HL-60 (cell line): Measurements from ENCODE around the gene CASTOR2.

Experiments used
- DNase-seq, 2 experiments: peaks; one replicate each; pipeline ENCODE4 v3.0.0-alpha.2; 2010 to 2020; ENCODE audit warnings: low read depth in 1 of 2, low spot score in 1 of 2
- H3K27ac ChIP-seq: fragments of 250-450 bp; sonication (Bioruptor Pico); replicated peaks from 2 replicates; pipeline ENCODE4 v1.5.1; 2020; ENCODE audit warnings: mild to moderate bottlenecking, moderate library complexity
- H3K27me3 ChIP-seq: fragments of 250-450 bp; sonication (Bioruptor Pico); 2 replicates; pipeline ENCODE4 v1.5.1; 2021; ENCODE audit warnings: mild to moderate bottlenecking, moderate library complexity; ENCODE audit not compliant: insufficient read depth, poor library complexity, severe bottlenecking
- H3K4me3 ChIP-seq: replicated peaks from 2 replicates; pipeline ENCODE4 v1.5.1; 2011; ENCODE audit warnings: mild to moderate bottlenecking, control low read depth, low read length; ENCODE audit not compliant: insufficient read depth
- GABPA ChIP-seq: IDR thresholded peaks from 2 replicates; pipeline ENCODE4 v1.6.1; 2012; ENCODE audit warnings: low read depth
- POLR2AphosphoS5 ChIP-seq: IDR thresholded peaks from 2 replicates; pipeline ENCODE4 v1.6.1; 2012; ENCODE audit warnings: low read depth
- REST ChIP-seq: IDR thresholded peaks from 2 replicates; pipeline ENCODE4 v1.6.1; 2012; ENCODE audit warnings: low read depth; ENCODE audit not compliant: insufficient replicate concordance
- SPI1 ChIP-seq: IDR thresholded peaks from 2 replicates; pipeline ENCODE4 v1.6.1; 2012; ENCODE audit warnings: low read depth, mild to moderate bottlenecking, borderline replicate concordance
- TF ChIP-seq, protein P1 (sequence below): IDR thresholded peaks from one replicate; pipeline ENCODE4 v1.5.1; 2011; ENCODE audit warnings: low read length, control low read depth, inconsistent platforms; ENCODE audit not compliant: insufficient read depth

The CASTOR2 gene

DNA sequence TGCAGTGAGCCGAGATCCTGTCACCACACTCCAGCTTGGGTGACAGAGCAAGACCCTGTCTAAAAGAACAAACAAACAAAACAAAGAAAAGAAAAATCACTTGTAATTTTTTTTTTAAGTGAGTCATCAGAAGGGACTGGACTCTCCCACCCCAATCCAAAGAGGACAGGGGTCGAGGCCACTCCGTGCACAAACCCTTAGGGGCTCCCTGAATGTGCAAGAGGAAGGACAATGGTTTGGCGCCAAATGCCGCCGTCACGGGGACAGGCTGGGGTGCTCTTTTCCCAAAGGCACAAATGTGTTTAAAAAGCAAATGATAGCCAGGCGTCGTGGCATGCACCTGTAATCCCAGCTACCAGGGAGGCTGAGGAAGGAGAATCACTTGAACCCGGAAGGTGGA is 85.3 kb downstream of the CASTOR2 start:
- TF ChIP-seq SPI1 (no peak), GABPA (no peak), REST (no peak), POLR2AphosphoS5 (no peak)
- TF ChIP-seq, protein P1, sequence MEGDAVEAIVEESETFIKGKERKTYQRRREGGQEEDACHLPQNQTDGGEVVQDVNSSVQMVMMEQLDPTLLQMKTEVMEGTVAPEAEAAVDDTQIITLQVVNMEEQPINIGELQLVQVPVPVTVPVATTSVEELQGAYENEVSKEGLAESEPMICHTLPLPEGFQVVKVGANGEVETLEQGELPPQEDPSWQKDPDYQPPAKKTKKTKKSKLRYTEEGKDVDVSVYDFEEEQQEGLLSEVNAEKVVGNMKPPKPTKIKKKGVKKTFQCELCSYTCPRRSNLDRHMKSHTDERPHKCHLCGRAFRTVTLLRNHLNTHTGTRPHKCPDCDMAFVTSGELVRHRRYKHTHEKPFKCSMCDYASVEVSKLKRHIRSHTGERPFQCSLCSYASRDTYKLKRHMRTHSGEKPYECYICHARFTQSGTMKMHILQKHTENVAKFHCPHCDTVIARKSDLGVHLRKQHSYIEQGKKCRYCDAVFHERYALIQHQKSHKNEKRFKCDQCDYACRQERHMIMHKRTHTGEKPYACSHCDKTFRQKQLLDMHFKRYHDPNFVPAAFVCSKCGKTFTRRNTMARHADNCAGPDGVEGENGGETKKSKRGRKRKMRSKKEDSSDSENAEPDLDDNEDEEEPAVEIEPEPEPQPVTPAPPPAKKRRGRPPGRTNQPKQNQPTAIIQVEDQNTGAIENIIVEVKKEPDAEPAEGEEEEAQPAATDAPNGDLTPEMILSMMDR = no peak
- Histone ChIP-seq H3K27ac (no peak overlapping the region), H3K4me3 (no peak overlapping the region), H3K27me3 (no peaks in the 10 kb centered on the region)
- DNase-seq = no peak

DNA sequence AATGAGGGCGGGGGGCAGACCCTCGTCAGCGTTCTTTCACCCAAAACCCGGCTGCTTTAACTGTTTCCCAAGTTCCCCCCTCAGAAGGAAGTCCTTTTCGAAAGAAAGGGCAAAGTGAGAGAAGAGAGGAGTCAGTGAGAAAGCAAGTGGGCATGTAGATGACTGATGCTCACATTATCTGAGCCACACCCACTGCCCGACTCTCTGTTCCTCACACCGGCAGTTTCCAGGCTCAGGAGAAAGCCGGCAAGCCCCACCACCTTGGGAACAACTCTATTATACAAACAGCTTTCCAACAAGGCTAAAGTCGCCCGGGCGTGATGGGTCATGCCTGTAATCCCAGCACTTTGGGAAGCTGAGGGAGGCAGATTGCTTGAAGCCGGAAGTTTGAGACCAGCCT is 86.0 kb downstream of the CASTOR2 start:
- Histone ChIP-seq H3K27me3 (no peaks in the 10 kb centered on the region), H3K27ac (no peak overlapping the region)
- DNase-seq = no peak

GRCh38 chr7:75054744-75055143 is 90.2 kb downstream of the CASTOR2 start:
- Histone ChIP-seq H3K4me3 (no peak overlapping the region), H3K27ac (no peak overlapping the region), H3K27me3 (no peaks in the 10 kb centered on the region)
- TF ChIP-seq, protein P1 = no peak
- TF ChIP-seq SPI1 (no peak), POLR2AphosphoS5 (no peak), REST (no peak), GABPA (no peak)
- no peak for DNase-seq

More for the DNA sequence above, 86.0 kb downstream of the CASTOR2 start:
- H3K4me3 ChIP-seq = no peak overlapping the region
- TF ChIP-seq, protein P1 = no peak
- TF ChIP-seq REST = no peak
- TF ChIP-seq POLR2AphosphoS5 = no peak
- TF ChIP-seq SPI1 = no peak
- no peak for TF ChIP-seq GABPA
